K562 treated with DMSO at 1 percent for 12 hours (cell line): ENCODE results near the gene CCPG1. TPM values are rescaled to one million over a fixed set of nuclear protein-coding genes. Genes with fewer than 3 reads are reported as not detected.

Experiments used
- total RNA-seq: library from RNA; unstranded; fragments of 300-600 nt; gene quantifications from 2 replicates; pipeline ENCODE4 v1.2.3, GENCODE V29; 2022; ENCODE audit not compliant: insufficient read depth

The CCPG1 gene, protein sequence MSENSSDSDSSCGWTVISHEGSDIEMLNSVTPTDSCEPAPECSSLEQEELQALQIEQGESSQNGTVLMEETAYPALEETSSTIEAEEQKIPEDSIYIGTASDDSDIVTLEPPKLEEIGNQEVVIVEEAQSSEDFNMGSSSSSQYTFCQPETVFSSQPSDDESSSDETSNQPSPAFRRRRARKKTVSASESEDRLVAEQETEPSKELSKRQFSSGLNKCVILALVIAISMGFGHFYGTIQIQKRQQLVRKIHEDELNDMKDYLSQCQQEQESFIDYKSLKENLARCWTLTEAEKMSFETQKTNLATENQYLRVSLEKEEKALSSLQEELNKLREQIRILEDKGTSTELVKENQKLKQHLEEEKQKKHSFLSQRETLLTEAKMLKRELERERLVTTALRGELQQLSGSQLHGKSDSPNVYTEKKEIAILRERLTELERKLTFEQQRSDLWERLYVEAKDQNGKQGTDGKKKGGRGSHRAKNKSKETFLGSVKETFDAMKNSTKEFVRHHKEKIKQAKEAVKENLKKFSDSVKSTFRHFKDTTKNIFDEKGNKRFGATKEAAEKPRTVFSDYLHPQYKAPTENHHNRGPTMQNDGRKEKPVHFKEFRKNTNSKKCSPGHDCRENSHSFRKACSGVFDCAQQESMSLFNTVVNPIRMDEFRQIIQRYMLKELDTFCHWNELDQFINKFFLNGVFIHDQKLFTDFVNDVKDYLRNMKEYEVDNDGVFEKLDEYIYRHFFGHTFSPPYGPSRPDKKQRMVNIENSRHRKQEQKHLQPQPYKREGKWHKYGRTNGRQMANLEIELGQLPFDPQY
- 37.1 and 96.0 TPM in 2 replicates for total RNA-seq

GRCh38 chr15:55408012-55408928, at the start of gene CCPG1, which contains the start of gene PIERCE2:
Gene CCPG1 (minus strand): TSS chr15:55408359. CDS start chr15:55389424, 18,935 bp downstream.
Gene PIERCE2 (plus strand): TSS chr15:55408495. CDS start chr15:55408769, 274 bp downstream.

DNA sequence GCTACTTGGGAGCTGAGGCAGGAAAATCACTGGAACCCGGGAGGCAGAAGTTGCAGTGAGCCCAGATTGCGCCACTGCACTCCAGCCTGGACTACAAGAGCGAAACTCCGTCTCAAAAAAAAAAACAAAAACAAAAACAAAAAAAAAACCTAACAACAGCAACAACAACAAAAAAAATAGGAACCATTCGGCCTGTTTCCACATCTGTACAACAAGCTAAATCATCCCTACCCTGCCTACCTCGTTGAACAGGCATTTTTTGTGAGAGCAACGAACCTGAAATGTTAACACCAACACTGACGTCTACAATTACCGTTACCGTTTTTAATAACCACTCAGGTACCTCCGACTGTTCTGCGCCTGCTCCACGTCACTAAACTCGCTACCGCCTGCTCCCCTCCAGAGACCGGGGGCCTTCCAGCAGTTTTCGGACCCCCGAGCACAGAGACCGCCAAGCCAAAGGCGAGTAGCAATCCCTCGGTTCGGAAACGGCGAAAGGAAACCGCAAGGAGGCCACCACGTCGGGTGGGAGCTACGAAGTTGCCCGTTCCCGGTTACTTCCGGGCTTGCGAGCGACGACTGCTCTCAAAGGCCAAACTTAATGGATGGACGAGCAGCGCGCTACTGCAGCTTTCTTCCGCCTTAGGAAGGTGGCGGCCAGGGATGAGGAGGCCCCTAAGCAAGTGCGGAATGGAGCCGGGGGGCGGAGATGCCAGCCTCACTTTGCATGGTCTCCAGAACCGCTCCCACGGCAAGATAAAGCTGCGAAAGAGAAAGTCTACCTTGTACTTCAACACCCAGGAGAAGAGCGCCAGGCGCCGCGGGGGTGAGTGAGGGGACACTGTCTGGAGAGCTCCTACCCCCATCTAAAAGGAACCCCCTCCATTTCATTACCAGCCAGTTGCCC, 89.3 kb downstream of the CCPG1 start, which contains the start of the genes PIGB and PIGBOS1:
TSS of gene PIGB (plus strand) at position 635 of the 907 bp plus-strand sequence. CDS start at position 664, 29 bp downstream.
TSS of gene PIGBOS1 (minus strand) at position 536 of the 907 bp plus-strand sequence. CDS start 1,331 bp downstream, outside the sequence.

Other genes starting within 250 kb of the CCPG1 start
- 116 and 140 TPM in 2 replicates for gene RSL24D1, start 211.4 kb downstream of the CCPG1 start, total RNA-seq
- 34.6 and 57.8 TPM in 2 replicates for gene RAB27A, start 118.5 kb downstream of the CCPG1 start, total RNA-seq
- gene PIGBOS1, start 89.2 kb downstream of the CCPG1 start, total RNA-seq = 32.1 and 32.9 TPM in 2 replicates
- 2.9 and 4.7 TPM in 2 replicates for gene PIGB, start 89.1 kb downstream of the CCPG1 start, total RNA-seq
- gene PIERCE2, start 136 bp upstream of the CCPG1 start, total RNA-seq = 2.5 and 6.3 TPM in 2 replicates
- gene DNAAF4, start 99.9 kb upstream of the CCPG1 start, total RNA-seq = not detected in 2 replicates
- not detected in 2 replicates for gene PYGO1, start 180.0 kb upstream of the CCPG1 start, total RNA-seq